BJ (cell line): Measurements from ENCODE around the gene ECI2. TPM values are rescaled to one million over a fixed set of nuclear protein-coding genes. Genes with fewer than 3 reads are reported as not detected.

Experiments
- CTCF ChIA-PET: fragments of 350-600 bp; formaldehyde crosslinking; extraction: SDS; loops from one replicate; lab custom pipeline; 2021; ENCODE audit warnings: antibody characterized with exemption, inconsistent platforms; lab: Yijun Ruan, JAX
- POLR2A ChIA-PET: fragments of 300-600 bp; sonication (Branson Sonifier 250); formaldehyde crosslinking; extraction: SDS; loops from one replicate; lab custom pipeline; 2021; ENCODE audit warnings: antibody characterized with exemption; lab: Charles Lee
- DNase-seq: peaks from one replicate; pipeline ENCODE4 v3.0.0-alpha.2; 2011; ENCODE audit warnings: low read depth
- H3K27me3 ChIP-seq: 2 replicates; pipeline ENCODE4 v1.6.0; 2011; ENCODE audit warnings: low read length; ENCODE audit not compliant: control insufficient read depth, insufficient read depth
- H3K36me3 ChIP-seq: 2 replicates; pipeline ENCODE4 v1.5.1; 2011; ENCODE audit warnings: low read length; ENCODE audit not compliant: control insufficient read depth, insufficient read depth
- H3K4me3 ChIP-seq: 2 replicates; pipeline ENCODE4 v1.5.1; 2011; ENCODE audit warnings: low read depth, mild to moderate bottlenecking, control low read depth, low read length
- CTCF ChIP-seq: IDR thresholded peaks from 2 replicates; pipeline ENCODE4 v1.5.1; 2011; ENCODE audit warnings: low read depth, mild to moderate bottlenecking, control low read depth, inconsistent platforms, low read length, moderate library complexity; ENCODE audit not compliant: insufficient read depth
- polyA plus RNA-seq: library from polyadenylated mRNA; depleted of rRNA; stranded (reverse); fragments of >200 nt; gene quantifications from 2 replicates; pipeline ENCODE4 v1.2.3, GENCODE V29; 2011

The ECI2 gene
- polyA plus RNA-seq, 1 experiment = 55.3 TPM

DNA sequence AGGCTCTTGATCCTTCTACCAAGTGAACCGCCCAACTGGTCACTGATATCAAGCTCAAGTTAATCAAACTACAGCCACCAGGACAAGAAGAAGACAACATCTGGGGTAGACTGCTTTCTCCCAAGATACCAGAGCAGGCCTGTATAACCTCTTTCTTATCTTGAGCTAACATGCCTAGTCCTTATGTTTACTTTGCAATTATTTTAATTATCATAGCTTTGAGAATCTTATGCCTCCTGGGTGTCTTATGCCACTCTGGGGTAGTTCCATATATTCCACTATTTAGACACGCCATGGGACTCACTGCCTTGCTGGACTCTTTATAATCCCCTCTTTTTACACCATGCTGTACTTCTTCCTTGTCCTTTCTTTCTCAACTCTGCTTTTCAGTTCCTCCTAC is 41.5 kb upstream of the ECI2 start:
- Histone ChIP-seq H3K4me3 (no peak overlapping the region), H3K27me3 (peaks cover 1% of the 10 kb centered on the region; the same call in 1 of the 2 replicates), H3K36me3 (no peaks in the 10 kb centered on the region)
- ChIA-PET POLR2A (no interaction called here), CTCF (interaction anchor here (1.9 kb wide), 1 partner anchor 34 kb away, joined by 5 read pairs; no protein-coding TSS in a partner anchor)
- no peak for TF ChIP-seq CTCF
- DNase-seq = no peak

- Histone ChIP-seq H3K36me3 (no peaks in the 10 kb centered on the region), H3K27me3 (peaks cover 1% of the 10 kb centered on the region; the same call in 1 of the 2 replicates), H3K4me3 (no peak overlapping the region)
- TF ChIP-seq CTCF = no peak
- no peak for DNase-seq
- POLR2A ChIA-PET = no interaction called here
- CTCF ChIA-PET = no interaction called here
These were observed 38.7 kb upstream of the ECI2 start for GRCh38 chr6:4174042-4174441.

GRCh38 chr6:4172368-4172767 is 37.0 kb upstream of the ECI2 start:
- no peak for TF ChIP-seq CTCF
- CTCF ChIA-PET = interaction anchor here (0.9 to 1.2 kb wide), 2 partner anchors 16 to 17 kb away, joined by 3 read pairs; no protein-coding TSS in a partner anchor

DNA sequence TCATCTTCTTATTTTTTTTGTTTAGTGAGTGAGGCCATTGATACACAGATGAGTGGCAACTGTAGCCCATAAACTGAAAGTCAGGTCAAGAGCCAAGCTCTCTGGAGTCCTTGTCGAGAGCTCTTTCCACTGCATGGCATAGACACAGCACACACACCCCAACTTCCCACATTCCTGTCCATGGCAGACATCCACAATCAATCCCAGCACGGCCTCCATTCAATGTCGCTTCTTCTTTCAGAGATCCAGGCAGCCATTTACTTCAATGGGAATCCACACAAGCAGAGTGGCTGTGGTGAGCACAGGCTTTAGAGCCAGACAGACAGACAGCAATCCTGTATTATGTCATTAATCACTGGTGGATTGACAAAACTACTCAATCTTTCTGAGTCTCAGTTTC is 34.9 kb upstream of the ECI2 start:
- Histone ChIP-seq H3K36me3 (no peaks in the 10 kb centered on the region), H3K4me3 (no peak overlapping the region), H3K27me3 (no peaks in the 10 kb centered on the region)
- POLR2A ChIA-PET = no interaction called here
- no peak for TF ChIP-seq CTCF
- CTCF ChIA-PET = interaction anchor here (2.3 kb wide), 1 partner anchor 14 kb away, joined by 8 read pairs; no protein-coding TSS in a partner anchor
- no peak for DNase-seq

More at GRCh38 chr6:4172368-4172767, 37.0 kb upstream of the ECI2 start:
- H3K36me3 ChIP-seq = no peaks in the 10 kb centered on the region
- DNase-seq = no peak
- H3K27me3 ChIP-seq = no peaks in the 10 kb centered on the region; the same call in 1 of the 2 replicates
- no peak overlapping the region for H3K4me3 ChIP-seq
- POLR2A ChIA-PET = interaction anchor here (0.6 to 0.7 kb wide), 2 partner anchors 20 to 22 kb away, joined by 4 read pairs; no protein-coding TSS in a partner anchor

GRCh38 chr6:4169028-4169789 is 33.8 kb upstream of the ECI2 start:
- no peak for TF ChIP-seq CTCF
- peaks cover 1% of the 10 kb centered on the region; the same call in 1 of the 2 replicates for H3K27me3 ChIP-seq
- ChIA-PET CTCF (interaction anchor here (2.3 kb wide), 1 partner anchor 13 kb away, joined by 8 read pairs; no protein-coding TSS in a partner anchor), POLR2A (no interaction called here)
- no peak for DNase-seq
- no peak overlapping the region for H3K4me3 ChIP-seq
- no peaks in the 10 kb centered on the region for H3K36me3 ChIP-seq
